ENCODE data around the gene CORO7.

Gene CORO7

DNA sequence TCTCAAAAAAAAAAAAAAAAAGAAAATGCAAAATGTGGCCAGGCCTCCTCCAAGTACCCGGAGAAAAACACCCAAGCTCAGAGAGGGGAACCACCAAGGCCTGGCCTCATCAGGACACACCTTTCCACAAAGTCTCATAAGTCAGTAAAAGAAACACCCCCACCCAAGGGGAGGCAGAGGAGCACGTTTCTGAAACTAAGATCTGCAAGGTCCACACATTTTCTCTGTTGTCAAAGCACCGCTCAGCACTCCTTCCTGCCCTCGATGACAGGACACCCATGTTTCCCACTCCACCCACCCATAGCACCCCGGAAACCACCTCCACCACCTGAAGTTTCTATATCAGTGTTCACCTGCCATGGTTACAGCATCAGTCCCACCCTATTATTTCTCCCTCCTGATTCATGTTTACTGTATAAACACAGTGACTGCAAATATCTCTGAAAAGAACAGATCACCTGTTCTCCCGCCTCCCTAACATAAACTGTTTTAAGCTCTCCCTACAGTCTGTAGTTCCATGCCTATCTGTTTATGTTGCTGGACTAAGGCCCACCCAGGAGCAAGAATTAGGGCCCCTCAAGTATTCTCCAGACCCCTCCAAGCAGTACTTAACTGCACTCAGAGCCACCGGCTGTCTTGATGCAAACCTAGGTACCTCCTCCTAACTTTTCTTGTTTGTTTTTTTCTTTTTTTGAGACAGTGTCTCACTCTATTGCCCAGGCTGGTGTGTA lies 2.0 kb downstream of the CORO7 start:
- no peak for TF ChIP-seq ZFX (IDR thresholded peaks at IDR 0.05; ENCODE audit: borderline replicate concordance)
- TF ChIP-seq, protein P1, sequence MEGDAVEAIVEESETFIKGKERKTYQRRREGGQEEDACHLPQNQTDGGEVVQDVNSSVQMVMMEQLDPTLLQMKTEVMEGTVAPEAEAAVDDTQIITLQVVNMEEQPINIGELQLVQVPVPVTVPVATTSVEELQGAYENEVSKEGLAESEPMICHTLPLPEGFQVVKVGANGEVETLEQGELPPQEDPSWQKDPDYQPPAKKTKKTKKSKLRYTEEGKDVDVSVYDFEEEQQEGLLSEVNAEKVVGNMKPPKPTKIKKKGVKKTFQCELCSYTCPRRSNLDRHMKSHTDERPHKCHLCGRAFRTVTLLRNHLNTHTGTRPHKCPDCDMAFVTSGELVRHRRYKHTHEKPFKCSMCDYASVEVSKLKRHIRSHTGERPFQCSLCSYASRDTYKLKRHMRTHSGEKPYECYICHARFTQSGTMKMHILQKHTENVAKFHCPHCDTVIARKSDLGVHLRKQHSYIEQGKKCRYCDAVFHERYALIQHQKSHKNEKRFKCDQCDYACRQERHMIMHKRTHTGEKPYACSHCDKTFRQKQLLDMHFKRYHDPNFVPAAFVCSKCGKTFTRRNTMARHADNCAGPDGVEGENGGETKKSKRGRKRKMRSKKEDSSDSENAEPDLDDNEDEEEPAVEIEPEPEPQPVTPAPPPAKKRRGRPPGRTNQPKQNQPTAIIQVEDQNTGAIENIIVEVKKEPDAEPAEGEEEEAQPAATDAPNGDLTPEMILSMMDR (IDR thresholded peaks at IDR 0.05): no peak
- no peak overlapping the region for H3K27ac ChIP-seq

DNA sequence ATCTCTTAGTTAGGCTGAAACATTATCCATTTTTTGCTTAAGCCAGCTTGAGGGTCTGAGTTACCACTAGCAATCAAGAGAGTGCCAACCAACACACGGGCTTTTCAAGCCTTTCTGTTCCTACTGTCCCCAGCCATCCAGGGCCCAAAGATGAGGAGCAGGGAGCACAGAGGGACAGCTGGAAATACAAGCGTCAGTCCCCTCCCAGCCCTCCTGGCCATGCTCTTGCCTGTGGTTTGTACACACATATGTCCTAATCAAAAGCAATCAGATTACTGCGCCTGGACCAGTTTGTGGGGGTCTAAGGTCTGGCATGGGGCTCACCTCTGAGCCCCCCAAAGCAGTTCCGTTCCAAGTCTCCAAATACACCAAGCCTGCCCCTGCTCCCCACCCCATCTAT lies 3.5 kb downstream of the CORO7 start:
- TF ChIP-seq, protein P1 (IDR thresholded peaks at IDR 0.05): no peak
- TF ChIP-seq ZFX (IDR thresholded peaks at IDR 0.05; ENCODE audit: borderline replicate concordance): no peak
- no peak overlapping the region for H3K27ac ChIP-seq

DNA sequence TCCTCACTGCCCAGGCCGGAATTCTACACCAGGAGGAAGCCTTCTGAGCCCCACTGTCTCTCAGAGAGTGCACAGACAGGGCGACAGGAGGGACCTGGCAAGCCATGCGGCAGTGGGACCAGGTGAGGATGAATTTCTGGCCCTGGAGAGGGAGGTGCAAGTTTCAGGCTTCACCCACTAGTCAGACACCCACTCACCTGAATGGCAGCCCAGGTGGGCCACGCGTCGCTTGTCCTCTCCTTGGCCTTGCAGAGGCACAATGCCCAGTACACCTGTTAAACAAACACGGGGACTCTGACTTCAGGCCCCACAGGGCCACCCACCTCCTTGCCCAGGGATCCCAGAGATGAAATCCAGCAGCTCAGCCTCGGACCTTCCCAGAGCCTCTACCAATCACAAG lies 4.2 kb downstream of the CORO7 start:
- no peak overlapping the region for H3K27ac ChIP-seq
- TF ChIP-seq, protein P1 (IDR thresholded peaks at IDR 0.05): no peak
- no peak for TF ChIP-seq ZFX (IDR thresholded peaks at IDR 0.05; ENCODE audit: borderline replicate concordance)

DNA sequence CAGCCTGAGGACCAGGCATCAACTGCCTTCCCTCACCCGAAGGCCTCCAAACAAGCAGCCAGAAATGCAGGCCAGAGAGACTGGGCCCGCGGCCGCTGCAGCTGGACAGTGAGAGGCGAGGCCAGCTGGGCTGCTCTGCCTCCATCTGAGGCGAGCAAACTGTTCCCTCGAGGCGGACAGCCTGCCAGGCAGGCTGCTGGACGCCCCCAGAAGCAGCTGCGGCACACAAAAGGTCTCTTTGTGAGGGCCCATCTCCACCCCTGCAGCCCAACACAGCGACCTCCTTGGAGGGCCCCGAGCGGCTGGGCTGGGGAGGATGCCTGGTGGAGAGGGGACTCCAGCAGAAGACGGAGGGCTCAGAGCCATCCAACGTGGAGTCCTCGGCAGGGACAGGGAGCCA lies 4.7 kb downstream of the CORO7 start:
- H3K27ac ChIP-seq: no peak overlapping the region

DNA sequence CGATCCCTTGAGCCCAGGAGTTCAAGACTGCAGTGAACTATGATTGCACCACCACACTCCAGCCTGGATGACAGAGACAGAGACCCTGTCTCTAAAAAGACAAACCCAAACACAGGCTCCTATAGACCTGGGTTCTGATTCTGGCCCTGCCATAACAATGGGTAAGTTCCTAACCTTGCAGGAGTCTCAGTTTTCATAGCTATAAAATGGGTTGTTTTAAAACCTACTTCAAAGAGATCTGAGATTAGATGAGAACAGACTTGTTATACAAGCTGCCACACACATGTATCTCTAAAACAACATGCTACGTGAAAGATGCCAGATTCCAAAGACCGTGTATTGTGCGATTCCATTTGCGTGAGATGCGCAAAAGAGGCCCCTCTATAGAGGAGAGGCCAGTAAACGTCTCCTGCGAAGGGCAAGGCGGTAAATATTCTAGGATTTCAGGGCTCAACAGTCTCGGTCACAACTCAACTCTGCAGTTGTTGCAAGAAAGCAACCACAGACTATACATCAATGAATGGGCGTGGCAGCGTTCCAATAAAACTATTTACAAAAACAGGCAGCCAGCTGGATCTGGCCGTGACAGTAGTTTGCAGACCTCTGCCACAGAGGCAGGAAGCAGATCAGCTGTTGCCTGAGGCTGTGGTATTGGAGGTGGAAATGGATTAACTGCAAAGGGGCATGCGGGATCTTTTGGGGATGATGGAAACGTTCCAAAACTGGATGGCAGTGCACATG lies 5.9 kb downstream of the CORO7 start:
- H3K27ac ChIP-seq: no peak overlapping the region

More for the DNA sequence above, 4.7 kb downstream of the CORO7 start:
- TF ChIP-seq, protein P1 (IDR thresholded peaks at IDR 0.05): no peak
- TF ChIP-seq ZFX (IDR thresholded peaks at IDR 0.05; ENCODE audit: borderline replicate concordance): no peak

DNA sequence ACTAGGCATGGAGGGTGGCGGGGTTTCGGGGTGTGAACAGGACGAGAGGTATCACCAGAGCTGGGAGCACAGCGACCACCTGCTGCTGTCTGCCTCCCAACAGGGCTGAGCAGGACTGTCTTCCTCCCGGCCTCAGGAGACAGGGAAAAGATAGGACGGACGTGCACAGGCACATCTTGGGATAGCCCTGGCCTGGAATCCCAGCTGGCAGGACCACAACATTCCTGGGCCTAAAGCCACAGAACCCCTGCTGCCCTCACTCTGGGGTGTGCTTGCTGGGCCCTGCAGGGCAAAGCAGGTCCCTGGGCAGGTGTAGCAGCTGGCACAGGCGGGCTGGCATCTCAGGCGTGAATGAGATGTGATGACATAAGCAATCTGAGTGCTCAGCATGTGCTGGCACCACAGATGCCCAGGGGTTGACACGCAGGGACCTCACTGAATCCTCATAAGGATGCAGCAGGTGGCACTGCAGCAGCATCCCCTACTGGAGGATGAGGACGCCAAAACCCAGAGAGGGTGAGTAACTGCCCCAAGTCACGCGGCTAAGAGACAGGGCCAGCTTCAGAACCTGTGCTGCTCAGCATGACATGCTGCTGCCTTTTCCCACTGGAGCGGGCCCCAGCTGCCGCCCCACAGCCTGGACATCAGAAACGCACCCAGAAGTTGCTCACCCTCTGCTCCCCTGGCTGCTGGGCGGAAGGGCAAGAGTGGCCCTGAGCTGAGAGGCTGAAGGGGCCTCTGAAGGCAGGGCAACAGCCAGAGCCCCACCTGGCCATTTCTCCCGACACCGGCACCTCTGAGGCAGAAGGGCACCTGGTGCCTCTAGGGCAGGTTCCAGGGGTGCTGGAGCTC lies 7.1 kb downstream of the CORO7 start:
- TF ChIP-seq, protein P1 (IDR thresholded peaks at IDR 0.05): peak; percentile 19; the same call in 1 of the 2 replicates
- no peak for TF ChIP-seq ZFX (IDR thresholded peaks at IDR 0.05; ENCODE audit: borderline replicate concordance)
- no peak overlapping the region for H3K27ac ChIP-seq

More for the DNA sequence above, 5.9 kb downstream of the CORO7 start:
- TF ChIP-seq, protein P1 (IDR thresholded peaks at IDR 0.05): no peak
- TF ChIP-seq ZFX (IDR thresholded peaks at IDR 0.05; ENCODE audit: borderline replicate concordance): no peak
